NB4 (cell line): Measurements from ENCODE around the gene RINL.

Source experiments
- MAX ChIP-seq: IDR thresholded peaks from 2 replicates; pipeline ENCODE4 v1.6.1; 2011; ENCODE audit warnings: low read depth, low read length
- MYC ChIP-seq: IDR thresholded peaks from 2 replicates; pipeline ENCODE4 v1.6.1; 2011; ENCODE audit warnings: low read depth, low read length
- POLR2A ChIP-seq: IDR thresholded peaks from 2 replicates; pipeline ENCODE4 v1.6.1; 2011; ENCODE audit warnings: mild to moderate bottlenecking; ENCODE audit not compliant: insufficient read length; ENCODE audit errors: extremely low read depth
- TF ChIP-seq, protein P1 (sequence below): IDR thresholded peaks from one replicate; pipeline ENCODE4 v1.5.1; 2012; ENCODE audit warnings: low read depth, low read length

- TF ChIP-seq, protein P1, sequence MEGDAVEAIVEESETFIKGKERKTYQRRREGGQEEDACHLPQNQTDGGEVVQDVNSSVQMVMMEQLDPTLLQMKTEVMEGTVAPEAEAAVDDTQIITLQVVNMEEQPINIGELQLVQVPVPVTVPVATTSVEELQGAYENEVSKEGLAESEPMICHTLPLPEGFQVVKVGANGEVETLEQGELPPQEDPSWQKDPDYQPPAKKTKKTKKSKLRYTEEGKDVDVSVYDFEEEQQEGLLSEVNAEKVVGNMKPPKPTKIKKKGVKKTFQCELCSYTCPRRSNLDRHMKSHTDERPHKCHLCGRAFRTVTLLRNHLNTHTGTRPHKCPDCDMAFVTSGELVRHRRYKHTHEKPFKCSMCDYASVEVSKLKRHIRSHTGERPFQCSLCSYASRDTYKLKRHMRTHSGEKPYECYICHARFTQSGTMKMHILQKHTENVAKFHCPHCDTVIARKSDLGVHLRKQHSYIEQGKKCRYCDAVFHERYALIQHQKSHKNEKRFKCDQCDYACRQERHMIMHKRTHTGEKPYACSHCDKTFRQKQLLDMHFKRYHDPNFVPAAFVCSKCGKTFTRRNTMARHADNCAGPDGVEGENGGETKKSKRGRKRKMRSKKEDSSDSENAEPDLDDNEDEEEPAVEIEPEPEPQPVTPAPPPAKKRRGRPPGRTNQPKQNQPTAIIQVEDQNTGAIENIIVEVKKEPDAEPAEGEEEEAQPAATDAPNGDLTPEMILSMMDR: no peak
- no peak for TF ChIP-seq MAX
- TF ChIP-seq POLR2A: no peak
- TF ChIP-seq MYC: no peak
These were observed 16.9 kb upstream of the RINL start for GRCh38 chr19:38894968-38895367.
